ENCODE results near the gene KCNH1.
A peak's percentile ranks its signal among the peaks of the same experiment; 100 is the strongest.

Gene KCNH1

GRCh38 chr1:211127166-211127565 is 6.8 kb downstream of the KCNH1 start:
- DNase-seq (ENCODE audit: extremely low read depth, low read depth), result no peak
- no peak for TF ChIP-seq CTCF (IDR thresholded peaks at IDR 0.05; ENCODE audit: low read depth, low read length)

- DNase-seq (ENCODE audit: extremely low read depth, low read depth), result no peak
- no peak for TF ChIP-seq CTCF (IDR thresholded peaks at IDR 0.05; ENCODE audit: low read depth, low read length)
Observed at GRCh38 chr1:211126622-211127021, 7.3 kb downstream of the KCNH1 start.

- TF ChIP-seq CTCF (IDR thresholded peaks at IDR 0.05; ENCODE audit: low read depth, low read length), result no peak
- DNase-seq (ENCODE audit: extremely low read depth, low read depth), result peak; percentile 5
Observed at GRCh38 chr1:211118407-211119102, 15.4 kb downstream of the KCNH1 start.

- DNase-seq (ENCODE audit: extremely low read depth, low read depth), result no peak
- TF ChIP-seq CTCF (IDR thresholded peaks at IDR 0.05; ENCODE audit: low read depth, low read length), result no peak
Observed at GRCh38 chr1:211114446-211114845, 19.5 kb downstream of the KCNH1 start.

- no peak for DNase-seq (ENCODE audit: extremely low read depth, low read depth)
Observed at GRCh38 chr1:211113566-211113965, 20.4 kb downstream of the KCNH1 start.

GRCh38 chr1:211111351-211111750 is 22.6 kb downstream of the KCNH1 start:
- TF ChIP-seq CTCF (IDR thresholded peaks at IDR 0.05; ENCODE audit: low read depth, low read length), result no peak
- DNase-seq (ENCODE audit: extremely low read depth, low read depth), result no peak

More at GRCh38 chr1:211113566-211113965, 20.4 kb downstream of the KCNH1 start:
- TF ChIP-seq CTCF (IDR thresholded peaks at IDR 0.05; ENCODE audit: low read depth, low read length), result no peak

- DNase-seq (ENCODE audit: extremely low read depth, low read depth), result no peak
- no peak for TF ChIP-seq CTCF (IDR thresholded peaks at IDR 0.05; ENCODE audit: low read depth, low read length)
Observed at GRCh38 chr1:211101481-211101880, 32.5 kb downstream of the KCNH1 start.

Measured in AG09319 (cell line).